OCI-LY3 (cell line): ENCODE data around the gene VTI1A.

ENCODE experiments used
- H2AFZ ChIP-seq: fragments of 200-600, 300-600 bp; shearing (Covaris generic); 2 replicates; pipeline ENCODE4 v1.6.0; 2014; ENCODE audit warnings: antibody characterized with exemption, low read depth, low read length
- H3K27ac ChIP-seq: fragments of 200-600, 300-600 bp; sonication (generic); 2 replicates; pipeline ENCODE4 v1.5.1; 2014; ENCODE audit warnings: mild to moderate bottlenecking, low read length, moderate library complexity, mixed read lengths
- H3K27me3 ChIP-seq: fragments of 200-600, 300-600 bp; sonication (generic); 2 replicates; pipeline ENCODE4 v1.6.1; 2014; ENCODE audit warnings: low read depth, low read length, mixed read lengths
- H3K36me3 ChIP-seq: fragments of 200-600, 300-600 bp; sonication (generic); replicated peaks from 2 replicates; pipeline ENCODE3; 2014; ENCODE audit warnings: low read depth, low read length, mixed read lengths
- H3K4me1 ChIP-seq: fragments of 300-600, 200-600 bp; sonication (generic); 2 replicates; pipeline ENCODE4 v1.6.1; 2014; ENCODE audit warnings: low read length, mixed read lengths
- H3K4me2 ChIP-seq: fragments of 200-600, 300-600 bp; sonication (generic); 2 replicates; pipeline ENCODE4 v1.6.1; 2014; ENCODE audit warnings: low read length, mixed read lengths
- H3K4me3 ChIP-seq: fragments of 300-600, 200-600 bp; sonication (generic); 2 replicates; pipeline ENCODE4 v1.5.1; 2014; ENCODE audit warnings: antibody characterized with exemption, mild to moderate bottlenecking, low read length, moderate library complexity
- H3K79me2 ChIP-seq: fragments of 300-600, 200-600 bp; shearing (Covaris generic); 2 replicates; pipeline ENCODE4 v1.6.1; 2014; ENCODE audit warnings: mild to moderate bottlenecking, low read length, mixed read lengths
- H3K9ac ChIP-seq: fragments of 300-600, 200-600 bp; shearing (Covaris generic); 2 replicates; pipeline ENCODE4 v1.6.0; 2014; ENCODE audit warnings: mild to moderate bottlenecking, low read length, moderate library complexity
- H3K9me3 ChIP-seq: fragments of 200-600, 300-600 bp; shearing (Covaris generic); 2 replicates; pipeline ENCODE4 v1.6.1; 2014; ENCODE audit warnings: low read length, mixed read lengths; ENCODE audit not compliant: insufficient read depth
- H4K20me1 ChIP-seq: fragments of 200-600, 300-600 bp; sonication (generic); 2 replicates; pipeline ENCODE4 v1.6.1; 2016; ENCODE audit warnings: low read length, mixed read lengths; ENCODE audit not compliant: insufficient read depth
- CTCF ChIP-seq: fragments of 200-600, 300-600 bp; sonication (generic); IDR thresholded peaks from 2 replicates; pipeline ENCODE4 v1.5.1; 2014; ENCODE audit warnings: antibody characterized with exemption, low read length, low read depth
- EZH2phosphoT487 ChIP-seq: fragments of 200-600 bp; shearing (Covaris generic); IDR thresholded peaks from 2 replicates; pipeline ENCODE4 v1.6.1; 2018; ENCODE audit warnings: antibody characterized with exemption, mixed run types, low read depth

VTI1A gene

GRCh38 chr10:112851588-112852211 lies 404.7 kb downstream of the VTI1A start:
- Histone ChIP-seq H3K79me2 (no peaks in the 10 kb centered on the region), H3K4me2 (no peak overlapping the region), H2AFZ (no peak overlapping the region), H3K9ac (no peak overlapping the region), H3K36me3 (no peaks in the 10 kb centered on the region), H3K9me3 (no peaks in the 10 kb centered on the region), H3K4me1 (peaks cover 5% of the 10 kb centered on the region; the same call in 1 of the 2 replicates), H3K27me3 (no peaks in the 10 kb centered on the region), H3K4me3 (no peak overlapping the region), H3K27ac (no peak overlapping the region), H4K20me1 (no peaks in the 10 kb centered on the region)
- TF ChIP-seq CTCF (no peak), EZH2phosphoT487 (no peak)

GRCh38 chr10:112852306-112852705 lies 405.3 kb downstream of the VTI1A start:
- no peak overlapping the region for H3K4me2 ChIP-seq
- no peaks in the 10 kb centered on the region for H3K79me2 ChIP-seq
- H3K9ac ChIP-seq: no peak overlapping the region
- TF ChIP-seq EZH2phosphoT487 (no peak), CTCF (no peak)
- H3K4me1 ChIP-seq: peaks cover 5% of the 10 kb centered on the region; the same call in 1 of the 2 replicates
- no peaks in the 10 kb centered on the region for H3K36me3 ChIP-seq
- no peak overlapping the region for H3K27ac ChIP-seq
- H3K4me3 ChIP-seq: no peak overlapping the region
- H3K27me3 ChIP-seq: no peaks in the 10 kb centered on the region
- no peaks in the 10 kb centered on the region for H3K9me3 ChIP-seq
- no peak overlapping the region for H2AFZ ChIP-seq
- no peaks in the 10 kb centered on the region for H4K20me1 ChIP-seq

- Histone ChIP-seq H3K36me3 (no peaks in the 10 kb centered on the region), H3K9me3 (no peaks in the 10 kb centered on the region), H4K20me1 (no peaks in the 10 kb centered on the region), H3K9ac (no peak overlapping the region), H3K4me1 (peaks cover 5% of the 10 kb centered on the region; the same call in 1 of the 2 replicates), H3K4me2 (no peak overlapping the region), H3K27ac (no peak overlapping the region), H3K27me3 (no peaks in the 10 kb centered on the region), H3K4me3 (no peak overlapping the region), H2AFZ (no peak overlapping the region), H3K79me2 (no peaks in the 10 kb centered on the region)
- TF ChIP-seq CTCF (no peak), EZH2phosphoT487 (no peak)
Measured at GRCh38 chr10:112855134-112855533, 408.1 kb downstream of the VTI1A start.

GRCh38 chr10:112857493-112857892 lies 410.5 kb downstream of the VTI1A start:
- H3K79me2 ChIP-seq: no peaks in the 10 kb centered on the region
- H3K4me3 ChIP-seq: no peak overlapping the region
- H4K20me1 ChIP-seq: no peaks in the 10 kb centered on the region
- H3K9ac ChIP-seq: no peak overlapping the region
- H3K4me2 ChIP-seq: no peak overlapping the region
- H3K27me3 ChIP-seq: no peaks in the 10 kb centered on the region
- H3K4me1 ChIP-seq: no peaks in the 10 kb centered on the region; the same call in 1 of the 2 replicates
- H3K36me3 ChIP-seq: no peaks in the 10 kb centered on the region
- H2AFZ ChIP-seq: no peak overlapping the region
- no peak overlapping the region for H3K27ac ChIP-seq
- H3K9me3 ChIP-seq: no peaks in the 10 kb centered on the region
- TF ChIP-seq CTCF (no peak), EZH2phosphoT487 (no peak)
